HG03135 (cell line): ENCODE results near the gene CYSRT1.

Experiments used
- ATAC-seq: cut with Tn5 transposase; IDR thresholded peaks from one replicate; pipeline ENCODE4 v1.9.1; 2021; ENCODE audit warnings: mild to moderate bottlenecking, moderate library complexity; ENCODE audit not compliant: unreplicated experiment

Gene CYSRT1

GRCh38 chr9:137205126-137206069 is 19.6 kb upstream of the CYSRT1 start, which contains the start of the genes NDOR1 and TMEM203:
Gene NDOR1 (plus strand): TSS chr9:137205700. CDS start chr9:137205778, 78 bp downstream.
Gene TMEM203 (minus strand): TSS chr9:137205648. CDS start chr9:137205414, 234 bp downstream.
- ATAC-seq: peak; percentile 40

- no peak for ATAC-seq
These were observed 18.4 kb upstream of the CYSRT1 start for GRCh38 chr9:137206602-137207001.

GRCh38 chr9:137211532-137211931 is 13.4 kb upstream of the CYSRT1 start:
- ATAC-seq: no peak

- ATAC-seq: no peak
These were observed 12.5 kb upstream of the CYSRT1 start for GRCh38 chr9:137212520-137212919.

- no peak for ATAC-seq
These were observed 11.6 kb upstream of the CYSRT1 start for GRCh38 chr9:137213160-137214060.

GRCh38 chr9:137214620-137215019 is 10.4 kb upstream of the CYSRT1 start:
- ATAC-seq: no peak

- ATAC-seq: no peak
These were observed 9.6 kb upstream of the CYSRT1 start for GRCh38 chr9:137215196-137215986.

GRCh38 chr9:137216188-137216965 is 8.6 kb upstream of the CYSRT1 start:
- ATAC-seq: no peak

GRCh38 chr9:137217276-137218211 is 7.4 kb upstream of the CYSRT1 start:
- no peak for ATAC-seq

- no peak for ATAC-seq
These were observed 6.7 kb upstream of the CYSRT1 start for GRCh38 chr9:137218212-137218753.

GRCh38 chr9:137218754-137219271 is 6.2 kb upstream of the CYSRT1 start:
- no peak for ATAC-seq

GRCh38 chr9:137219757-137220316 is 5.1 kb upstream of the CYSRT1 start:
- no peak for ATAC-seq

- ATAC-seq: no peak
These were observed 4.5 kb upstream of the CYSRT1 start for GRCh38 chr9:137220317-137221094.

GRCh38 chr9:137221095-137221505 is 3.9 kb upstream of the CYSRT1 start:
- no peak for ATAC-seq

- no peak for ATAC-seq
These were observed 3.4 kb upstream of the CYSRT1 start for GRCh38 chr9:137221506-137222111.

- ATAC-seq: peak; percentile 5
These were observed 2.5 kb upstream of the CYSRT1 start, which contains the start of gene RNF208 for GRCh38 chr9:137222190-137223077. Gene RNF208 (minus strand): TSS chr9:137222240. CDS start chr9:137221212, 1,028 bp downstream.
